Activated T-cell treated with anti-CD3 and anti-CD28 coated beads, Interleukin-2, amount 50 U/mL, for 1 hour (primary cell): ENCODE results near the gene SEC24D.

ENCODE experiments used
- DNase-seq: peaks from one replicate; pipeline ENCODE4 v3.0.0-alpha.2; 2020

SEC24D gene

GRCh38 chr4:118749347-118749988 is 86.5 kb downstream of the SEC24D start:
- DNase-seq: no peak

GRCh38 chr4:118746251-118746919 is 89.5 kb downstream of the SEC24D start:
- no peak for DNase-seq

- DNase-seq: no peak
These were observed 90.6 kb downstream of the SEC24D start for GRCh38 chr4:118745357-118745756.

- no peak for DNase-seq
These were observed 92.1 kb downstream of the SEC24D start for GRCh38 chr4:118743867-118744266.

- no peak for DNase-seq
These were observed 93.9 kb downstream of the SEC24D start for GRCh38 chr4:118742050-118742449.

GRCh38 chr4:118741301-118741855 is 94.5 kb downstream of the SEC24D start:
- DNase-seq: no peak

- DNase-seq: no peak
These were observed 95.1 kb downstream of the SEC24D start for GRCh38 chr4:118740869-118741268.

- no peak for DNase-seq
These were observed 96.8 kb downstream of the SEC24D start for GRCh38 chr4:118739022-118739713.

- no peak for DNase-seq
These were observed 97.8 kb downstream of the SEC24D start for GRCh38 chr4:118738090-118738489.

GRCh38 chr4:118736900-118737299 is 99.0 kb downstream of the SEC24D start:
- DNase-seq: no peak

GRCh38 chr4:118734491-118735205 is 101.3 kb downstream of the SEC24D start:
- no peak for DNase-seq

GRCh38 chr4:118732591-118733330 is 103.2 kb downstream of the SEC24D start:
- no peak for DNase-seq

GRCh38 chr4:118730683-118731082 is 105.2 kb downstream of the SEC24D start:
- DNase-seq: no peak

GRCh38 chr4:118729287-118730286 is 106.3 kb downstream of the SEC24D start:
- no peak for DNase-seq

GRCh38 chr4:118727360-118727759 is 108.6 kb downstream of the SEC24D start:
- no peak for DNase-seq

GRCh38 chr4:118723369-118723768 is 112.6 kb downstream of the SEC24D start:
- DNase-seq: no peak

- DNase-seq: no peak
These were observed 114.2 kb downstream of the SEC24D start for GRCh38 chr4:118721752-118722151.

- DNase-seq: no peak
These were observed 117.3 kb downstream of the SEC24D start for GRCh38 chr4:118718511-118719170.

- DNase-seq: no peak
These were observed 119.6 kb downstream of the SEC24D start for GRCh38 chr4:118716304-118716703.

- no peak for DNase-seq
These were observed 121.2 kb downstream of the SEC24D start for GRCh38 chr4:118714682-118715081.

- no peak for DNase-seq
These were observed 123.1 kb downstream of the SEC24D start for GRCh38 chr4:118712872-118713271.
